Thyroid gland (tissue), 4 donors: ENCODE results near the gene PDE1C.

Experiments
- POLR2A ChIP-seq, 2 donors: fragments of 450-650 bp; IDR thresholded peaks; one replicate each; pipeline ENCODE4 v1.6.1; 2017; ENCODE audit warnings: antibody characterized with exemption in 2 of 2, mild to moderate bottlenecking in 2 of 2, moderate library complexity in 1 of 2
- TF ChIP-seq, protein P1 (sequence below), 6 experiments: fragments of 200-600 bp in 3 of 6; fragments of 450-650 bp in 3 of 6; sonication (generic) in 3 of 6; IDR thresholded peaks; one replicate each; pipeline ENCODE4 v1.5.1; 2016 to 2019; ENCODE audit warnings: antibody characterized with exemption in 6 of 6, mild to moderate bottlenecking in 2 of 6, inconsistent platforms in 1 of 6, moderate library complexity in 1 of 6

GRCh38 chr7:31935124-31936054 is 134.8 kb downstream of the PDE1C start:
- TF ChIP-seq, protein P1, sequence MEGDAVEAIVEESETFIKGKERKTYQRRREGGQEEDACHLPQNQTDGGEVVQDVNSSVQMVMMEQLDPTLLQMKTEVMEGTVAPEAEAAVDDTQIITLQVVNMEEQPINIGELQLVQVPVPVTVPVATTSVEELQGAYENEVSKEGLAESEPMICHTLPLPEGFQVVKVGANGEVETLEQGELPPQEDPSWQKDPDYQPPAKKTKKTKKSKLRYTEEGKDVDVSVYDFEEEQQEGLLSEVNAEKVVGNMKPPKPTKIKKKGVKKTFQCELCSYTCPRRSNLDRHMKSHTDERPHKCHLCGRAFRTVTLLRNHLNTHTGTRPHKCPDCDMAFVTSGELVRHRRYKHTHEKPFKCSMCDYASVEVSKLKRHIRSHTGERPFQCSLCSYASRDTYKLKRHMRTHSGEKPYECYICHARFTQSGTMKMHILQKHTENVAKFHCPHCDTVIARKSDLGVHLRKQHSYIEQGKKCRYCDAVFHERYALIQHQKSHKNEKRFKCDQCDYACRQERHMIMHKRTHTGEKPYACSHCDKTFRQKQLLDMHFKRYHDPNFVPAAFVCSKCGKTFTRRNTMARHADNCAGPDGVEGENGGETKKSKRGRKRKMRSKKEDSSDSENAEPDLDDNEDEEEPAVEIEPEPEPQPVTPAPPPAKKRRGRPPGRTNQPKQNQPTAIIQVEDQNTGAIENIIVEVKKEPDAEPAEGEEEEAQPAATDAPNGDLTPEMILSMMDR (IDR thresholded peaks at IDR 0.05) = no peak
- TF ChIP-seq POLR2A (IDR thresholded peaks at IDR 0.05) = no peak
